Right renal cortex interstitium (tissue), 3 donors: ENCODE results near the gene COL4A3. TPM values are rescaled to one million over a fixed set of nuclear protein-coding genes. Genes with fewer than 3 reads are reported as not detected.

Source experiments
- DNase-seq, 3 donors: peaks; one replicate each; pipeline ENCODE4 v3.0.0-alpha.2; 2013; ENCODE audit warnings: low read depth in 3 of 3, low spot score in 2 of 3
- polyA plus RNA-seq, 3 donors: library from polyadenylated mRNA; unstranded; fragments of 120-200 nt; gene quantifications; one replicate each; pipeline ENCODE4 v1.2.1, GENCODE V29; 2013; ENCODE audit not compliant: insufficient read length in 3 of 3

COL4A3 gene
- polyA plus RNA-seq, 3 donors = 47.8 to 58.0 (median 50.6) TPM

DNA sequence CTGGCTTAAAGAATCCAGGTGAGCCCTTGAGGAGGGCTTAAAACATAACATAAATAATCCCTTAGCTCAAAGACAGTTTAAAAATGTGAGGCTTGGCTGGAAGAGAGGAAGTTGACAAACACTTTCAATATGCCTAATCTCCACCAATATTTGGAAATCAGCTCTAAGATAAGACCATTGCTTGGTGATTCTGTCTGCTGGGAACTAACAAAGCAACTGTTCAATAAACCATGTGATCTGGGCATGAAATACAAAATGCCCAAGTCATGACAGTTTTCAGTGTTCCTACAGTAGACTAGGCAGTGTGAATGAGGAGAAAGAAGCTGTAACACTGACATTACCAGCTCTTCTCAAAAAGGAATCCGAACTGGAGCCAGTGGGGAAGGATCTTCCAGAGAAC is 171.3 kb downstream of the COL4A3 start:
- no peak for DNase-seq

GRCh38 chr2:227337442-227337841 is 173.0 kb downstream of the COL4A3 start:
- DNase-seq = no peak

- peak in 1 of 3 donors; percentile 23 for DNase-seq
Observed at GRCh38 chr2:227339098-227339599, 174.7 kb downstream of the COL4A3 start.

- no peak for DNase-seq
Observed at GRCh38 chr2:227340106-227340505, 175.7 kb downstream of the COL4A3 start.

GRCh38 chr2:227341553-227341952 is 177.1 kb downstream of the COL4A3 start:
- DNase-seq = no peak

GRCh38 chr2:227344231-227344630 is 179.8 kb downstream of the COL4A3 start:
- DNase-seq = no peak

GRCh38 chr2:227347117-227347516 is 182.7 kb downstream of the COL4A3 start:
- no peak for DNase-seq

GRCh38 chr2:227348324-227348723 is 183.9 kb downstream of the COL4A3 start:
- no peak for DNase-seq

DNA sequence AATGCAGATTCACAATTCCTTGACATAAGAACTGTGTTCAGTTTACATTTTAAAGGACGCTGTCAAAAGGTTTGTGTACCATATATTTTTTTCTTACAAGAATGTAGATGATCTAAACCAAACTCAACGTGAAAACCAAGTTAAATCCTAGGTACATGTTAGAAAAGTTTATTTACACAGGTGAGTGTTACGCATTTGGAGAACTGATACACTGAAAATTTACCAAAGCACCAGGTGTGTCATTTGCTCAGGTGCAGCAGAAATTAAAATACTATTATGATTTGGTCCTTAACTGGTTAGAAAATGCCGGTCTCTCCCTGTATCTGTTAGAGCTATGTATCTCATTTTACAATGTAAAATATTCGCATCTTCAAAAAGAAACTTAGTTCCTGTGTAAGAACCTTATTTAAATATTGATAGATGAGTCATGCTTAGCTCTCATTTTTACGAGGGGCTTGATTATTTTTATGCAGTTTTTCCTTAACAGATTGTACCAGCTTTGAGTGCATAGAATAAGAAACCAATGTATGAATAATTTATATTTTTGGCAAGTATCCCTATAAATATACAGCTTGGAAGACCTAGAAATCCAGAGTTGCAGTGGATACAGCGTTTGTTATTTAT is 185.7 kb downstream of the COL4A3 start:
- DNase-seq = no peak

DNA sequence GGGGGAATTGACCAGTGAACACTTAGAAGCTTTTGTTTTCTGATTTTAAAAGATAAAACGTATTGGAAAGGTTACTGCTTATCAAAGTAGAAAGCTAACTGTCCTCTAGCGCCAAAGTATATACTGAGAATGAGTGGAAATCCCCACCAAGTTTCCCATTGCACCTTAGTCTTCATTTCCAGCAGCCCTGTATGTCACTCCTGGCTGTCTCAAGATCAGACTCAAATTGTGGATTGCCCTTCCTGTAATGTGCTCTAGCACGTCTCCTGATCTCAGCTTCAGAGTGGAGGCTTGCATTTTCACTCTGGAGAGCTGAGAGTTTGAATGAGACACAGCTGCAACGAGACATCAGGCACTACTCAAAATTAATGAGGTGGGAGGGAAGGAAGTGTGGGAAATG is 187.2 kb downstream of the COL4A3 start:
- no peak for DNase-seq

DNA sequence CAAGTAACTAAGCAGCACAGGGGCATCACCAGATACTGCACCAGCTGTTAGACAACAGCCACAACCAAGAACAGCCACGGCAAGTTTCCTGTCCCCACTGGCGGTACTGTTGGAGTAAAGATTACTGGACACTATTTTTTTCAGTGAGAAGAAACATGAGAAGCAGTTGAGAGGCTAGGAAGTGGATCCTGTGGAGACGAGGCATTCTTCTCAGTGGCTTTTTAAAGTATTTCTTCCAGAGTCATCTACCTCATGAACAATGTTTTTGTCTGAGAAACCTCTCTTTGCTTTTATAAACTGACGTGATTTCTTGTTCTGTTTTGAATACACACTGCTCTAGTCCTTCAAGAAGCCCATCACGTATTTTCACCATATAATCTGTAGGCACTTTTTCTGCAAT is 195.9 kb downstream of the COL4A3 start:
- DNase-seq = no peak

DNA sequence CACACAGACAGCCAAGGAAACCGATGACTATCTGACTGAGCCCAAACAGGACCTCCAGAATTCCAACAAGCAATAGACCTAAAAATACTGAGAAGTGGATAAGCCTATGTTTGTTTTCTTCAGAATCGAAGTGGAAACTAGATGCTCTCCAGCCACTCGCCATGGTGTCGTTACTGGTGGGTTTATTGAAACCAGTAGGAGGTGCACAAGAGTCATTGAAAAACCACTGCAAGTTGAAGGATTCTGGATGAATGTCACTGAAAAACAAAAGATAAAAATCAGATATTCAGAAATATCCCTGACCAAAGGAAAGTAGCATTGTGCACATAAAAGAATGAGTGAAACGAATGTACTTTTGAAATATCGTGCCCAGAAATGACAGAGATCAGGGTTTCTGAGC is 199.3 kb downstream of the COL4A3 start:
- DNase-seq = no peak

Other genes with a start within 250 kb of the COL4A3 start
- gene COL4A4, start 419 bp upstream of the COL4A3 start, polyA plus RNA-seq = 10 to 100 TPM; 49.7 to 64.2 (median 53.8) TPM
- 100 to 1,000 TPM; 131 to 149 (median 143) TPM for gene MFF, start 160.6 kb downstream of the COL4A3 start, polyA plus RNA-seq
- under 1 TPM; 0.12 to 0.15 (median 0.14) TPM for gene TM4SF20, start 214.7 kb downstream of the COL4A3 start, polyA plus RNA-seq
- not detected for gene SCYGR1, start 223.3 kb downstream of the COL4A3 start, polyA plus RNA-seq